ENCODE results near the gene RSRC2. TPM values are rescaled to one million over a fixed set of nuclear protein-coding genes. Genes with fewer than 3 reads are reported as not detected.

RSRC2 gene
- total RNA-seq, 2 experiments from 2014 or later, result 339 to 341 TPM

DNA sequence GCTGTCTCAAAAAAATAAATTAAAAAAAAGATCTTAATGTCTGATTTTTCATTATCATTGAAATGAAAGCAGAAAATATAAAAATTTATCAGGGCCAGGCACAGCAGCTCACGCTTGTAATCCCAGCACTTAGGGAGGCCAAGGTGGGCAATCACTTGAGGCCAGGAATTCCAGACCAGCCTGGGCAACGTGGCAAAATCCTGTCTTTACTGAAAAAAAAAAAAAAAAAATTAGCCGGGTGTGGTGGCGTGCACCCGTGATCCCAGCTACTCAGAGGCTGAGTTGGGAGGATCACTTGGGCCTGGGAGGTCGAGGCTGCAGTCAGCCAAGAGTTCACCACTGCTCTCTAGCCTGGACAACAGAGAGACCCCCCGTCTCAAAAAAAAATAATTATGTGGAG, 66.7 kb downstream of the RSRC2 start:
- intact Hi-C loops (cut with DNase I, micrococcal nuclease), result no loop called here
- no peaks in the 10 kb centered on the region for H3K36me3 Mint-ChIP-seq (ENCODE audit: low read depth)
- H3K4me3 Mint-ChIP-seq, result no peak overlapping the region
- no peaks in the 10 kb centered on the region for H3K27me3 Mint-ChIP-seq
- DNase-seq, result no peak
- Histone ChIP-seq H3K36me3 (ENCODE audit: insufficient read depth, low read length) (no peaks in the 10 kb centered on the region), H3K27me3 (ENCODE audit: control insufficient read depth in 1 of 2, insufficient read depth in 2 of 2, low read length in 2 of 2) (no peaks in the 10 kb centered on the region), H3K4me3 (ENCODE audit: low read length) (no peak overlapping the region), H3K9me3 (ENCODE audit: control insufficient read depth in 1 of 2, insufficient read depth in 1 of 2, low read length in 2 of 2) (no peaks in the 10 kb centered on the region), H3K4me1 (ENCODE audit: insufficient read depth, low read length) (peaks cover 8% of the 10 kb centered on the region), H3K27ac (ENCODE audit: low read depth in 1 of 2, low read length in 2 of 2) (no peak overlapping the region)
- H3K4me1 Mint-ChIP-seq (ENCODE audit: low read depth), result peaks cover 5% of the 10 kb centered on the region
- CTCF ChIA-PET, result no interaction called here
- POLR2A ChIA-PET, result no interaction called here
- H3K27ac Mint-ChIP-seq, result no peak overlapping the region
- no peaks in the 10 kb centered on the region for H3K9me3 Mint-ChIP-seq
- TF ChIP-seq, protein P1, sequence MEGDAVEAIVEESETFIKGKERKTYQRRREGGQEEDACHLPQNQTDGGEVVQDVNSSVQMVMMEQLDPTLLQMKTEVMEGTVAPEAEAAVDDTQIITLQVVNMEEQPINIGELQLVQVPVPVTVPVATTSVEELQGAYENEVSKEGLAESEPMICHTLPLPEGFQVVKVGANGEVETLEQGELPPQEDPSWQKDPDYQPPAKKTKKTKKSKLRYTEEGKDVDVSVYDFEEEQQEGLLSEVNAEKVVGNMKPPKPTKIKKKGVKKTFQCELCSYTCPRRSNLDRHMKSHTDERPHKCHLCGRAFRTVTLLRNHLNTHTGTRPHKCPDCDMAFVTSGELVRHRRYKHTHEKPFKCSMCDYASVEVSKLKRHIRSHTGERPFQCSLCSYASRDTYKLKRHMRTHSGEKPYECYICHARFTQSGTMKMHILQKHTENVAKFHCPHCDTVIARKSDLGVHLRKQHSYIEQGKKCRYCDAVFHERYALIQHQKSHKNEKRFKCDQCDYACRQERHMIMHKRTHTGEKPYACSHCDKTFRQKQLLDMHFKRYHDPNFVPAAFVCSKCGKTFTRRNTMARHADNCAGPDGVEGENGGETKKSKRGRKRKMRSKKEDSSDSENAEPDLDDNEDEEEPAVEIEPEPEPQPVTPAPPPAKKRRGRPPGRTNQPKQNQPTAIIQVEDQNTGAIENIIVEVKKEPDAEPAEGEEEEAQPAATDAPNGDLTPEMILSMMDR (IDR thresholded peaks at IDR 0.05), result no peak
- no peak for ATAC-seq (ENCODE audit: poor library complexity)

DNA sequence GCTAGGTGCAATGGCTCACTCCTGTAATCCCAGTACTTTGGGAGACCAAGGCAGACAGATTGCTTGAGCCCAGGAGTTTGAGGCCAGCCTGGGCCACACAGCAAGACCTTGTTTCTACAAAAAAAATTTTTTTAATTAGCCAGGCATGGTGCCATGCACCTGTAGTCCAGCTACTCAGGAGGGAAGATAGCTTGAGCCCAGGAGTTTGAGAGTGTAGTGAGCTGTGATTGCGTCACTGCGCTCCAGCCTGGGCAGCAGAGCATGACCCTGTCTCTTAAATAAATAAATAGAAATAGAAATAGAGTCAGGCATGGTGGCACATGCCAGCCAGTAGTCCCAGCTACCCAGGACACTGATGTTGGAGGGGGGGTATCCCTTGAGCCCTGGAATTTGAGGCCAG, 67.5 kb downstream of the RSRC2 start:
- ATAC-seq (ENCODE audit: poor library complexity) (no peak), DNase-seq (no peak)
- Mint-ChIP-seq H3K36me3 (ENCODE audit: low read depth) (no peaks in the 10 kb centered on the region), H3K27me3 (no peaks in the 10 kb centered on the region), H3K4me3 (no peak overlapping the region), H3K9me3 (no peaks in the 10 kb centered on the region), H3K4me1 (ENCODE audit: low read depth) (peaks cover 8% of the 10 kb centered on the region), H3K27ac (no peak overlapping the region)
- peaks cover 10% of the 10 kb centered on the region for H3K4me1 ChIP-seq (ENCODE audit: insufficient read depth, low read length)
- H3K27me3 ChIP-seq (ENCODE audit: control insufficient read depth in 1 of 2, insufficient read depth in 2 of 2, low read length in 2 of 2), result no peaks in the 10 kb centered on the region
- H3K27ac ChIP-seq (ENCODE audit: low read depth in 1 of 2, low read length in 2 of 2), result no peak overlapping the region
- H3K9me3 ChIP-seq (ENCODE audit: control insufficient read depth in 1 of 2, insufficient read depth in 1 of 2, low read length in 2 of 2), result no peaks in the 10 kb centered on the region
- intact Hi-C loops (cut with DNase I, micrococcal nuclease), result loop anchor here in 1 of 2 experiments (5.0 kb wide), 1 partner anchor 42 kb away; no protein-coding TSS in a partner anchor
- TF ChIP-seq, protein P1 (IDR thresholded peaks at IDR 0.05), result no peak
- no peaks in the 10 kb centered on the region for H3K36me3 ChIP-seq (ENCODE audit: insufficient read depth, low read length)
- ChIA-PET POLR2A (no interaction called here), CTCF (no interaction called here)
- no peak overlapping the region for H3K4me3 ChIP-seq (ENCODE audit: low read length)

DNA sequence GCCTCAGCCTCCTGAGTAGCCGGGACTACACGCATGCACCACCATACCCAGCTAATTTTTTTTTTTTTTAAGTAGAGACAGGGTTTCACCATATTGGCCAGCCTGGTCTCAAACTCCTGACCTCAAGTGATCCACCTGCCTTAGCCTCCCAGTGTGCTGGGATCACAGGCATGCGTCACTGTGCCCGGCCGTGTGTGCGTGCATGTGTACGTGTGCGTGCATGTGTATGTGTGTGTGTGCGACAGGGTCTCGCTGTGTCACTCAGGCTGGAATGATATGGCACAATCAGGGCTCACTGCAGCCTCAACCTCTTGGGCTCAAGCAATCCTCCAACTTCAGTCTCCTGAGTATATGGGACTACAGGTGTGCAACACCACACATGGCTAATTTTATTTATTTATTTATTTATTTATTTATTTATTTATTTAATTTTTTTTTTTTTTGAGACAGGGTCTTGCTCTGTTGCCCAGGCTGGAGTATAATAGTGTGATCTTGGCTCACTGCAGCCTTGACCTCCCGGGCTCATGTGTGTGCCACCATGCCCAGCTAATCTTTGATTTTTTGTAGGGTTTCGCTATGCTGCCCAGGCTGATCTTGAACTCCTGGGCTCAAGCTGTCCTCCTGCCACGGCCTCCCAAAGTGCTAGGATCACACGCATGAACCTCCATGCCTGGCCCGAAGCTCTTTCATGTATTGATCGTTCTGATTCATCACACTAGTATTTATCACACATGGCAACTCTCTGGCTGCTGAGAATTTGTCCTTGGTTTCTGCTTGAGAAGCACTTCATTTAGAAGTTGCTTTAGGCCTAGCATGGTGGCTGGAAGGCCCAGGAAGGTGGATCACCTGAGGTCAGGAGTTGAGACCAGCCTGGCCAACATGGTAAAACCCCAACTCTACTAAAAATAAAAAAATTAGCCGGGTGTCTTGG, 68.4 kb downstream of the RSRC2 start:
- no peak overlapping the region for H3K27ac Mint-ChIP-seq
- ChIA-PET CTCF (no interaction called here), POLR2A (no interaction called here)
- H3K9me3 Mint-ChIP-seq, result no peaks in the 10 kb centered on the region
- DNase-seq (no peak), ATAC-seq (ENCODE audit: poor library complexity) (no peak)
- TF ChIP-seq, protein P1 (IDR thresholded peaks at IDR 0.05), result no peak
- intact Hi-C loops (cut with DNase I, micrococcal nuclease), result loop anchor here in 1 of 2 experiments (5.0 kb wide), 1 partner anchor 41 kb away; no protein-coding TSS in a partner anchor
- no peak overlapping the region for H3K4me3 Mint-ChIP-seq
- Histone ChIP-seq H3K9me3 (ENCODE audit: control insufficient read depth in 1 of 2, insufficient read depth in 1 of 2, low read length in 2 of 2) (no peaks in the 10 kb centered on the region), H3K27ac (ENCODE audit: low read depth in 1 of 2, low read length in 2 of 2) (no peak overlapping the region), H3K4me3 (ENCODE audit: low read length) (no peak overlapping the region), H3K27me3 (ENCODE audit: control insufficient read depth in 1 of 2, insufficient read depth in 2 of 2, low read length in 2 of 2) (no peaks in the 10 kb centered on the region), H3K4me1 (ENCODE audit: insufficient read depth, low read length) (peaks cover 18% of the 10 kb centered on the region), H3K36me3 (ENCODE audit: insufficient read depth, low read length) (no peaks in the 10 kb centered on the region)
- H3K27me3 Mint-ChIP-seq, result no peaks in the 10 kb centered on the region
- H3K4me1 Mint-ChIP-seq (ENCODE audit: low read depth), result peaks cover 16% of the 10 kb centered on the region
- H3K36me3 Mint-ChIP-seq (ENCODE audit: low read depth), result no peaks in the 10 kb centered on the region
